Measurements from ENCODE around the gene TSPAN7. TPM values are rescaled to one million over a fixed set of nuclear protein-coding genes. Genes with fewer than 3 reads are reported as not detected.

The TSPAN7 gene
- total and polyA plus RNA-seq, 2 of the 8 experiments (the other 6 are each of a cell fraction or from before 2014, with no cell fraction given), result 32.1 to 37.7 TPM

DNA sequence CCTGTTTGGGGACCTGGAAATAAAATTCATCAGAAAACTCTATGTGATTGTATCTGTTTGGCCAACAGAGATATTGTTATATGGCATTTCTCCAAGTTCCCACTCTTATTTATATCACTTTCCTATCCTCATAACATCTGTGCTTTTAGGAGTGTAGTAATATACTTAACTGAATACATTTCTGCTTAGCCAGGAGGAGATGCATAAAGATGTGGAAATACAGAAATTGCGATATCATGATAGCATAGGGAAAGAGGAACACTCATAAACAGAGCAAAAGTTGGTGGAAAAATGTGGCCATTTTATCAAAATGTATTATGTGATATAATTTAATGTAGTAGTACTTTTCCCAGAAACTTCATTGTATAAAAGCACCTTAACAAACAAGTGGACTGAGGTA, 46.1 kb upstream of the TSPAN7 start:
- H3K23me2 ChIP-seq (ENCODE audit: low read depth, low read length), result no peaks in the 10 kb centered on the region
- H3K18ac ChIP-seq (ENCODE audit: extremely low read depth, low read length), result no peak overlapping the region
- 100% methylated on average over 1 of the region's 1 CpG; no CpG with 5 or more reads in 1 of the 2 experiments for WGBS, 2 experiments (ENCODE audit: extremely low coverage in 1 of 2, insufficient coverage in 1 of 2, insufficient read length in 1 of 2, insufficient replicate concordance in 2 of 2, low coverage in 1 of 2, low lambda C conversion rate in 2 of 2, missing lambda C conversion rate in 1 of 2)
- no peak overlapping the region for H2BK120ac ChIP-seq (replicated peaks; ENCODE audit: low read depth, low read length)
- no peaks in the 10 kb centered on the region for H3K36me3 ChIP-seq (ENCODE audit: control insufficient read depth in 2 of 4, insufficient read depth in 4 of 4, low read length in 3 of 4)
- no peaks in the 10 kb centered on the region for H3K27me3 ChIP-seq (replicated peaks in 1 of 4; ENCODE audit: control insufficient read depth in 3 of 4, extremely low read depth in 1 of 4, insufficient read depth in 3 of 4, low read length in 3 of 4)
- no peak for FAIRE-seq
- TF ChIP-seq JUND (IDR thresholded peaks at IDR 0.05; ENCODE audit: low read length) (no peak), BRCA1 (IDR thresholded peaks at IDR 0.05; ENCODE audit: low read depth, low read length) (no peak), SIRT6 (IDR thresholded peaks at IDR 0.05; ENCODE audit: low read length) (no peak), KDM4A (IDR thresholded peaks at IDR 0.05; ENCODE audit: low read depth, low read length, severe bottlenecking) (no peak), ZNF274 (IDR thresholded peaks at IDR 0.05; ENCODE audit: borderline replicate concordance, extremely low read depth, low read length) (no peak), KDM1A (IDR thresholded peaks at IDR 0.05; ENCODE audit: borderline replicate concordance, low read length) (no peak), KDM5A (IDR thresholded peaks at IDR 0.05; ENCODE audit: low read length) (no peak), HDAC6 (IDR thresholded peaks at IDR 0.05; ENCODE audit: low read depth, low read length) (no peak), TBP (IDR thresholded peaks at IDR 0.05; ENCODE audit: low read depth, low read length) (no peak), RNF2 (IDR thresholded peaks at IDR 0.05; ENCODE audit: borderline replicate concordance, low read depth, low read length, missing control alignments, poor library complexity, severe bottlenecking) (no peak), SRF (IDR thresholded peaks at IDR 0.05; ENCODE audit: low read depth, low read length) (no peak), SP4 (IDR thresholded peaks at IDR 0.05; ENCODE audit: low read length) (no peak), YY1 (IDR thresholded peaks at IDR 0.05; ENCODE audit: low read depth, low read length) (no peak), HDAC2 (IDR thresholded peaks at IDR 0.05; ENCODE audit: borderline replicate concordance in 1 of 2, low read depth in 2 of 2, low read length in 2 of 2) (no peak)
- H3K4me3 ChIP-seq (ENCODE audit: extremely low read depth in 1 of 4, insufficient read depth in 2 of 4, low read depth in 3 of 4, low read length in 4 of 4), result no peak overlapping the region
- H2BK15ac ChIP-seq (ENCODE audit: low read length), result no peak overlapping the region
- H3K4me2 ChIP-seq (ENCODE audit: insufficient read depth in 1 of 2, low read depth in 2 of 2, low read length in 2 of 2), result no peak overlapping the region
- H3K9ac ChIP-seq (replicated peaks in 1 of 4; ENCODE audit: extremely low read depth in 1 of 4, low read depth in 3 of 4, low read length in 3 of 4), result no peak overlapping the region
- H3K4me1 ChIP-seq (replicated peaks in 1 of 4; ENCODE audit: control insufficient read depth in 3 of 4, insufficient read depth in 4 of 4, low read length in 3 of 4), result no peaks in the 10 kb centered on the region
- no peak overlapping the region for H3K23ac ChIP-seq (ENCODE audit: insufficient read length)
- DNase-seq (ENCODE audit: low read depth in 1 of 2, low spot score in 2 of 2), result no peak
- ChIA-PET POLR2A (ENCODE audit: partially characterized antibody) (no interaction called here), CTCF (ENCODE audit: partially characterized antibody) (no interaction called here)
- no peaks in the 10 kb centered on the region for H3K9me3 ChIP-seq (ENCODE audit: insufficient read depth in 2 of 2, low read depth in 1 of 2, low read length in 1 of 2)
- no peak overlapping the region for H4K5ac ChIP-seq (ENCODE audit: insufficient read length, low read depth, low read length)
- no peaks in the 10 kb centered on the region for H3K79me2 ChIP-seq (ENCODE audit: control insufficient read depth in 1 of 2, insufficient read depth in 2 of 2, low read length in 2 of 2)
- H3K14ac ChIP-seq (ENCODE audit: insufficient read length), result no peak overlapping the region
- no peak overlapping the region for H4K8ac ChIP-seq (ENCODE audit: extremely low read depth, insufficient read depth, low read length)
- no peak overlapping the region for H3K56ac ChIP-seq (replicated peaks; ENCODE audit: insufficient read length, low read depth, low read length)
- no peak overlapping the region for H2BK5ac ChIP-seq (ENCODE audit: low read depth, low read length)
- no peaks in the 10 kb centered on the region for H3K79me1 ChIP-seq (ENCODE audit: low read depth, low read length)
- H3K27ac ChIP-seq (ENCODE audit: low read depth, low read length), result no peak overlapping the region
- no peaks in the 10 kb centered on the region for H4K20me1 ChIP-seq (replicated peaks in 1 of 2; ENCODE audit: control insufficient read depth in 1 of 2, insufficient read depth in 2 of 2, low read length in 2 of 2)
- no peak overlapping the region for H3K4ac ChIP-seq (replicated peaks; ENCODE audit: insufficient read length, low read depth, low read length)
- H2BK20ac ChIP-seq (ENCODE audit: low read length), result no peak overlapping the region
- no peak overlapping the region for H2AK5ac ChIP-seq (ENCODE audit: low read depth, low read length)
- no peak overlapping the region for H2BK12ac ChIP-seq (ENCODE audit: low read depth, low read length)
- no peak overlapping the region for H4K91ac ChIP-seq (replicated peaks; ENCODE audit: insufficient read length, low read length)
- H2AFZ ChIP-seq (ENCODE audit: low read length), result no peak overlapping the region

Measured in H1 (cell line).